ENCODE measurements around the gene ADAD2.

DNA sequence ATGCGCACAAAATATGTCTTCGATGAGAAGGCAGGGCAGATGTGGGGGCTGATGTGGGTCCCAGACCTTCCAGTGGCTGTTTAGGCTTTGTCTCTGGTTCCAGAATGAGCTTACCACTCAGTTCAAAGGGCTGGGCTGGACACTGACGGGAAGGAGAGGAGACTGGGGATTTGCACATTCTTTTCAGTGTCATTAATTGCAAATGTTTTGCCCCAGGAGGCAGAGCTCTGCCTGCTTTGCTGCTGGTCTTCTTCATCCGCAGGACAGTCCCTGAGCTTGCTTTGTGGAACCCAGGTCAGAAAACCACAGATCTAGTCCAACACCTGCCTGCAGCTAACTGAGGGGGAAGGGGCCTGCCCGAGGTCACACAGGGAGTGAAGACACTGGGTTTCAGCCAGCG is 28.0 kb downstream of the ADAD2 start:
- TF ChIP-seq POLR2A (IDR thresholded peaks at IDR 0.05; ENCODE audit: low read length) = no peak
- TF ChIP-seq GATA1 (IDR thresholded peaks at IDR 0.05; ENCODE audit: low read depth, low read length) = no peak

Data from erythroblast (primary cell).